MCF 10A (cell line): ENCODE measurements around the gene PSMC2. TPM values are rescaled to one million over a fixed set of nuclear protein-coding genes. Genes with fewer than 3 reads are reported as not detected.

ENCODE experiments used
- BruUV-seq: library from RNA; stranded (reverse); fragments of 400-500 nt; replicated peaks from 2 replicates; lab custom pipeline; 2021; lab: Mats Ljungman, UMichigan
- CTCF ChIA-PET: fragments of 300-600 bp; sonication (Branson Sonifier 250); formaldehyde crosslinking; extraction: SDS; loops from one replicate; lab custom pipeline; 2021; ENCODE audit warnings: antibody characterized with exemption, inconsistent platforms; lab: Yijun Ruan, JAX
- POLR2A ChIA-PET: fragments of 300-600, 350-650 bp; sonication (Branson Sonifier 250); formaldehyde crosslinking; extraction: SDS; loops from one replicate; lab custom pipeline; 2020; ENCODE audit warnings: antibody characterized with exemption, inconsistent platforms; lab: Yijun Ruan, JAX
- DNase-seq: peaks from one replicate; pipeline ENCODE4 v3.0.0-alpha.2; 2018; ENCODE audit not compliant: unreplicated experiment
- H3K27ac Mint-ChIP-seq: one replicate; pipeline ENCODE4 v1.8.0; 2022; ENCODE audit warnings: mild to moderate bottlenecking, low read depth, mixed read lengths; ENCODE audit not compliant: unreplicated experiment
- H3K27me3 Mint-ChIP-seq: one replicate; pipeline ENCODE4 v1.8.0; 2022; ENCODE audit warnings: mixed read lengths; ENCODE audit not compliant: insufficient read depth, unreplicated experiment
- H3K36me3 Mint-ChIP-seq: one replicate; pipeline ENCODE4 v1.8.0; 2022; ENCODE audit warnings: mild to moderate bottlenecking, moderate library complexity, mixed read lengths; ENCODE audit not compliant: insufficient read depth, unreplicated experiment
- H3K4me1 Mint-ChIP-seq: one replicate; pipeline ENCODE4 v1.8.0; 2022; ENCODE audit warnings: mixed read lengths; ENCODE audit not compliant: insufficient read depth, unreplicated experiment
- H3K4me3 Mint-ChIP-seq: one replicate; pipeline ENCODE4 v1.8.0; 2022; ENCODE audit warnings: mild to moderate bottlenecking, moderate library complexity, mixed read lengths; ENCODE audit not compliant: unreplicated experiment
- H3K9me3 Mint-ChIP-seq: one replicate; pipeline ENCODE4 v1.8.0; 2022; ENCODE audit warnings: mixed read lengths; ENCODE audit not compliant: unreplicated experiment
- CTCF ChIP-seq: fragments of 200-600 bp; IDR thresholded peaks from one replicate; pipeline ENCODE4 v1.8.0; 2022; ENCODE audit warnings: antibody characterized with exemption, mild to moderate bottlenecking; ENCODE audit not compliant: unreplicated experiment
- intact Hi-C: fragments of 100-400 bp; cut with micrococcal nuclease; formaldehyde crosslinking; loops from 2 replicates; pipeline ENCODE4 v1.14.1; 2022
- total RNA-seq: library from RNA; stranded (reverse); gene quantifications from 2 replicates; pipeline ENCODE4 v1.2.3, GENCODE V29; 2022

Gene PSMC2
- total RNA-seq, 1 experiment from 2014 or later: 98.8 TPM

- POLR2A ChIA-PET: no interaction called here
- no peaks in the 10 kb centered on the region for H3K36me3 Mint-ChIP-seq
- no peaks in the 10 kb centered on the region for H3K4me1 Mint-ChIP-seq
- H3K9me3 Mint-ChIP-seq: no peaks in the 10 kb centered on the region
- DNase-seq: no peak
- BruUV-seq: no TSS peak
- intact Hi-C loops: no loop called here
- CTCF ChIA-PET: no interaction called here
- H3K27me3 Mint-ChIP-seq: peaks cover 62% of the 10 kb centered on the region
- no peak overlapping the region for H3K27ac Mint-ChIP-seq
- TF ChIP-seq CTCF: no peak
- no peak overlapping the region for H3K4me3 Mint-ChIP-seq
These were observed 64.7 kb downstream of the PSMC2 start for GRCh38 chr7:103412151-103412550.

DNA sequence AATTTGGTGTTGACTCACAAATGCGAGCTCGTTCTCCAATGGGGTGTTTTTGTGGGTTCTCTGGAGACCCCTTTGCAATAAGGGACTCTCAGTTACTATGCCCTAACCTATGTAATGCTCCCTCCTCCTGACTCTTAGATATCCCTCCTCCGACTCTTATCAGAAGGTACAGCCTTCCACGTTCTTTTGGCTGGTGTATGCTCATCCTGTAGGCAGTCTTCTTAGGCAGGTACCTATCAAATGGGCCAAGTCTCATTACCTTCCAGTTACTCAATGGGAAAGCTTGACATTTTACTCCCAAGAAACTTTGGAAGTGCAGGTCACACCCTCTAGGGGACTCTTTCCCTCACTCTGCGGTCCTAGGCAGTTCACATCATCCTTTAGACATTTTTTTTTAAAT is 66.0 kb downstream of the PSMC2 start:
- Mint-ChIP-seq H3K9me3 (no peaks in the 10 kb centered on the region), H3K27ac (no peak overlapping the region), H3K4me3 (no peak overlapping the region), H3K36me3 (no peaks in the 10 kb centered on the region), H3K27me3 (peaks cover 75% of the 10 kb centered on the region), H3K4me1 (no peaks in the 10 kb centered on the region)
- no peak for DNase-seq
- POLR2A ChIA-PET: no interaction called here
- intact Hi-C loops: no loop called here
- BruUV-seq: no TSS peak
- CTCF ChIA-PET: no interaction called here
- TF ChIP-seq CTCF: no peak

GRCh38 chr7:103418241-103418640 is 70.8 kb downstream of the PSMC2 start:
- Mint-ChIP-seq H3K4me3 (no peak overlapping the region), H3K27me3 (peaks cover 69% of the 10 kb centered on the region), H3K27ac (no peak overlapping the region), H3K4me1 (no peaks in the 10 kb centered on the region), H3K36me3 (no peaks in the 10 kb centered on the region), H3K9me3 (no peaks in the 10 kb centered on the region)
- intact Hi-C loops: no loop called here
- TF ChIP-seq CTCF: no peak
- no TSS peak for BruUV-seq
- ChIA-PET POLR2A (no interaction called here), CTCF (interaction anchor here (1.4 kb wide), 1 partner anchor 11 kb away, joined by 6 read pairs; no protein-coding TSS in a partner anchor)
- no peak for DNase-seq

Other genes with a start within 250 kb of the PSMC2 start
- 5.8 and 6.1 TPM in 2 replicates for gene NAPEPLD, start 198.5 kb upstream of the PSMC2 start, total RNA-seq
- gene PMPCB, start 50.2 kb upstream of the PSMC2 start, total RNA-seq: 64.9 and 73.9 TPM in 2 replicates
- gene DNAJC2, start 2.9 kb upstream of the PSMC2 start, total RNA-seq: 37.1 and 58.2 TPM in 2 replicates
- gene SLC26A5, start 98.6 kb downstream of the PSMC2 start, total RNA-seq: not detected in 2 replicates